ENCODE data around the gene ALDH4A1.
"Not testable (repeated sequence)": the region's sequence is repeated elsewhere in the genome, so short reads cannot be mapped to it uniquely, and the experiment has no call there.

The ALDH4A1 gene

DNA sequence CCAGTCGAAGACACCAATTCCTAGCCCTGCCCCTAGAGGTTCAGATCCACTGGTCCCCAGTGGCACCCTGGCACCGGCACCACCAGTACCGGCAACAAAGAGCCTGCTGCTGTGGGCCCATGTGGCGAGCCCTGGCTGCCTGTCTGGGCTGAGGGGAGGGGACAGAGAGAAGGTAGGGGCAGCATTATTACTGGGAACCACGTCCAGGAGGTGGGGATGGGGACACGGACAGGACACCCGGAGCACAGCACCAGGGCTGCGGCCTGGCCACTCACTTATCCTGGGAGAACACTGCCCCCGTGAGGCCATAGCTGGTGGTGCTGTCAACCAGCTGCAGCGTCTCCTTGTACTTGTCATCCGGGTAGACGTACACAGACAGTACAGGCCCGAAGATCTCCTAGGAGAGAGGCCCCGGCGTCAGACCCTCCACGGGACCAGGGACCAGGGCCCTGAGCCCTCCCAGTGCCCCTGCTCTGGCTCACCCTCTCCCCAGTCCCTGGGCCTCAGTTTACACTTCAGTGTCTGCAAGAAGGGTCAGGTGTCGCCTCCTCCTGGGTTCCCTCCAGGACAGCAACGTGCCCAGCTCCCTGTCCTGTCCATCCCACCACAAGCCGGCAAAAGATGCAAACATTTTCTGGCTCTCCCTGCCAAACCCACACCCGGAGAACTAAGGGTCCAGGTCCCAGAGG is 27.1 kb downstream of the ALDH4A1 start:
- FAIRE-seq, result no peak

DNA sequence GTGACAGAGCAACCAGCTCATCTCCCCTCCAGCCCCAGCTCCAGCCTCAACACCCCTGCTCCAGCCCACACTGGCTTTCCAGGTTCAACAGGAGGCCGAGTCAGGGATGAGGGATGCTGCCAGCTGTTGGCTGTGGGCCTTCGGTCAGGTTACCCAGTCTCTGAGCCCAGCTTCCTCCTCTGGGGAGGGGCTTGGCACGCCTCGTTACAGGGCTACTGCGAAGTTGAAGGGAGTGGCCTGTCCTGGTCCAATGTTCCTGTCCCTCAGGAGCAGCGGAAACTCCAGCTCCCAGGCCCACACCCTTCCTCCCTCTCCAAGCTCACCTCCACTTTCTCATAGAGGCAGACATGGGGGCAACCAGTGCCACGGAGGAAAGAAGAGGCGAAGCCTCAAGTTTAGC is 27.8 kb downstream of the ALDH4A1 start:
- FAIRE-seq, result no peak

DNA sequence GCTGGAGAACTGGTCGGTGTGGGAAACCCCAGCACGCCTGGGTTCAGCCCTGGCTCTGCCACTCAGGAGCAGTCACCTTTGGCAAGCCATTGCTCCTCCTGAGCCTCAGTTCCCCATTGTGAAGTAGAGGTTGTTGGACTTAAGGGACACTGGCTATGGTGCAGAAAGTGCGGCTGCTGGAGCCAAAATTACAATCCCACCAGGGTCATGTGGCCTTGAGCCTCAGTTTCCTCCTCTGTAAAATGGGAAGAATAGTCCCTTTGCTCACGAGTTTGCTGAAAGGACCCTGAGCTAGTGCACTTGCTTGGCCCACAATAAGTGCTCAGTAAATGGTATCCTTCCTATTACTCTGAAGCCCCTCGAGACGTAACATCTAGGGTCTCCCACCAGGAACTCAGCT is 28.3 kb downstream of the ALDH4A1 start:
- no peak for FAIRE-seq

DNA sequence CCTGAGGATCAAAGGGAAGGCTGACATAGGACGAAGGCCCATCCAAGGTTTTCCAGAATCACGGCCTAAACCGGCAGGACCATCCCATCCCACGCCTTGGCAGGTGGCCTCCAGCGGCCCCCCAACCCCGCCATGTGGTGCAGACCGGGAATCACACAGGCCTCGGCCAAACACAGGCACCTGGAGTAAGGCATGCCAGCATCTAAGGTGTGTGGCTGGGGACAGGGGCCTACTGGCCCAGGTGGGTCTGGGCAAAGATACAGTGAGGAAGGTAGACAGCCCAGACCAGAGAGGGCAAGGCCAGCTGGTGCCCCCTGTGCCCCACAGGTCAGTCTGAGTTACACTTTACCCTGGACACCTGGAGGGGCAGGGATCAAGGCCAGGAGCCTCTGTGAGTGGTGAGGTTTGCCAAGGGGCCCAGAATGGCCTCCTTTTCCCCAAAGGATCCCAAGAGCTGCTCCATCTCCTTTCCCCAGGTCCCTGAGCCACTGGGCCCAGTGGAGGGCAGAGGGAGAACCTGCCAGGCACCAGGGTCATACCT is 30.2 kb downstream of the ALDH4A1 start:
- FAIRE-seq, result no peak

DNA sequence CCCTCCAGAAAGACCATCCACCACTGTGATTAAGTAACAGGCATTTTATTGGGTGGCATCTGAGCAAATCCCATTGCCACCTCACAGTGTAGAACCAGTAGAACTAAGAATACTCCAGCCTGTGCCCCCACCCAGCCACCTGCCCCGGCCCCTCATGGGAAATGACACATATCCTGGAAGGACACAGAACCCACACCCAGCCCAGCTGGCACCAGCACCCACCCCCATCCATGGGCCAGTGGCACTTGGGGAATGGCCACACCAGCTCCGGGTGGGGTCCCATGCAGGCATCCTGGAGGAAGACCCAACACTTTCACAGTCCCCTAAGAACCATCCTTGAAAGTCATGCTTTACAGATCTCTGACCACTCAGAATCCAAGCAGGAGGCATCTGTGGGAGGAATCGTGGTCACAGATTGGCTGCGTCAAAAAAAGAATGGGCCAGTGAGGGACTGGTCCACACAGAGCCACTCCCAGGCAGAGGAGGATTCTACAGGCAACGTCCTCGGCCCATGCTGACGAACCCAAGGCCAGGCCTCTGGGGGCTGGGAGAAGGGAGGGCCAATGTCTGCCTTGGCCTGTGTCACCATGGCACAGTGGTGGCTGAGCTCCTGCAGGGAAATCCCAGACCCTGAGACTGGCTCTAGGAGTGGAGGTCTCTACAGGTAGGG is 30.8 kb downstream of the ALDH4A1 start:
- no peak for FAIRE-seq

DNA sequence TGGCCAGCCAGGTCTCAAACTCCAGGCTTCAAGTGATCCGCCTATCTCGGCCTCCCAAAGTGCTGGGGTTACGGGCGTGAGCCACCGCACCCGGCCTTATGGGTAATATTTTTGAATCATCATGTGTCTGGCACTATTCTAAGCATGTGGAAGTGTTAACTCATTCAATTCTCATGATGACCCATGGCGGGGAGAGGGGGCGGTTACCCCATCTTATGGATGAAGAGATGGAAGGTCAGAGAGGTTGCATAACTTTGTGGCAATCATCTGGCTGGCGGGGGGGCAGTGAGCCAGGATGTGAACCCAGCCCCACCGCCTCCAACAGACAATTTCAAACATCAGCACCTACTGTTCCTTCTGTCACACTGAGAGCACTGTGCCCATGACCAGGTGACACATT is 31.4 kb downstream of the ALDH4A1 start:
- FAIRE-seq, result no peak

DNA sequence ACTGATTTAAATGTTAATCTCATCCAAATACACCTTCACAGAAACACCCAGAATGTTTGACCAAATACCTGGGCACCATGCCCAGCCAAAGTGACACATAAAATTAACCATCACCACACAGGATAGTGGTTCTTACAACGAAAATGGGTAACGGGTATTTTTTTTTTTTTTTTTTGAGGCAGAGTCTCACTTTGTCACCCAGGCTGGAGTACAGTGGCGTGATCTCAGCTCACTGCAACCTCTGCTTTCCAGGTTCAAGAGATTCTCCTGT is 31.8 kb downstream of the ALDH4A1 start:
- not testable (repeated sequence) for FAIRE-seq

DNA sequence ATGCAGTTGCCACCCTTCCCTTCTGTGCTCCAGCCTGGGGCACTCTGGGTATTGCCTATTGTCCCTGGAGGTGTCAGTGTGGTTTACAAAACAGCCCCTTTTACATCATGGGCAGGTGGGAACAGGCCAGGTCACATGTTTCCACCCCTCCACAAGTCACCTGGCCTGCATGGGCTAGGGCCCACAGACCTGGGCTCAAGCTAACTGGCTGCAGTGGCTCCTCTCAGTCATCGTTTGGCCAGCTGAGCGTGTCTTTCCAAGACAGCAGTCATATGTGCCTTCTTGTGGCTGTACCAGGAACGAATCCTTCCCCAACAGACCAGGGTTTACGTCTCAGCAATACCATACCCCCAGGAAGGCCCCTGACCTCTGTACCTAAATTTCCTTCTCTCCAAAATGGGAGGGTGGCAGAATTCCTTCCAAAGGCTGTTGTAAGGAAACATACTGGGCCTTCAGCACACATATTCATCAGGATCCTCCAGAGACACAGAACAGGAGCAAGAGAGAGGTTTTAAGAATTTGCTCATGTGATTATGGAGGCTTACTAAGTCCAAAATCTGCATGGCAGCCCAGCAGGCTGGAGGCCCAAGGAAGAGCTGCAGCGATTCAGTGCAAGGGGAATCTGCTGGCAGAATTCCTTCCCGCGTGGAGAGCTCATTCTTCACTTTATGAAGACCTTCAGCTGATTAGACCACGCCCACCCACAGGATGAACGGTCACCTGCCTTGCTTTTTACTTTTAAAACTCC is 32.3 kb downstream of the ALDH4A1 start:
- FAIRE-seq, result no peak

DNA sequence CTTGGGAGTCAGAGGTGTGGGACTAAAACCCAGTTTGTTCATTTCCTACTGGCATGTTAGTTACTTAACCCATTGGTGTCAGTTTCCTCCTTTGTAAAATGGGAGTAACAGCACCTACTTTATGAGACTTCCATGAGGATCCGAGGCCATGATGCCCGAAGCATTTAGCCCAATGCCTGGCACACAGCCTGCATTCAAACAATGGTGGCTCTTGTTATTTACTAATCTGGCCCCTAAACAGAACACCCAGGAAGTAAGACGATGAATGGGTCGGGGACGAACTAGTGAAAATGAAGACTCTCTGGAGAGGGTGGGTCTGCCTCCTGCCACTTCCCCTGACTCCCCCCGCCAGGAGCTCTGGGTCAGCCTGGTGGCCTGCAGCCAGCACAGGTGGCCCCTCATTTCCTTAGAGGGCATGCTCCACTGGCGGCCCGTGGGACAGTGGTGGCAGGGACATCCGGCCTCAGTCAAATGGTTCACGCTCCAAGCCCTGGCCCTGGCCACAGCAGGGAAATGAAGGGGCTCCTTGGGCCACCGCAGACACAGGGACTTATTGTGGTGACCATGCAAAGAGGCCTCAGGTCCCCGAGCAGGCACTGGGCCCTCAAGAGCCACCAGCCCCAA is 33.4 kb downstream of the ALDH4A1 start:
- no peak for FAIRE-seq

DNA sequence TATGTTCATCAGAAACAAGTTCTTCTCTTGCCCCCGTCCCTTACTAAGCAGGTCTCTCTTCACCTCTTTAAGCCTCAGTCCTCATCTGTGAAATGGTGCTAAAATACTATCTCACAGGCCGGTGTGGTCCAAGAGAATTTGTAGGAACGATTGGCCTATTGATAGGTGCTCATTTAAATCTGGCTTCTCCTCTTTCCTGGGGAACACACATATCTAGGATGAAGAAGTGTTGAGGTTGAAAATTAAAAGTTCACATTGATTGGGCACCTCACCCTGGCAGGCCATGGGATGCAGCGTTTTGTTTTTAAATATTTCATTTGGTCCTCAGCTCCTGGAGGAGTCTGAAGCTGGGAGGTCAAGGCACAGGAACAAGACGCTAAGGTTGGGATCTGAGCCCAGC is 34.0 kb downstream of the ALDH4A1 start:
- no peak for FAIRE-seq

DNA sequence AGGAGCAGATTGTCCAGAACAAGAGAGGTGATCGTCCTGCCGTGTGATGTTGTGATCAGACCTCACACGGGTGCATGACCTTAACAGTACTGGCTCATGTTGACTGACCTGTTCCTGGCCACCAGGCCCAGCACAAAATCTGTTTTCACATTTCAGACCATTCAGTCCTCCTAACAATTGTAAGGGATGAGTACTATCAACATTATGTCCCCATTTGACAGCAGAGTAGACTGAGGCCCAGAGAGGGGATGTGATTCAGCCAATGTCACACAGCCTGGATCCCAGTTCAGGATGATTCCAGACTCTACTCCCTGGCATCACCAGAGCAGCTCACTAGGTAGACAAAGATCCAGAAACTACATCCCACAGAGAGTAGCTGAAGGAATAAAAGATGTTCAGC is 35.5 kb downstream of the ALDH4A1 start:
- no peak for FAIRE-seq

DNA sequence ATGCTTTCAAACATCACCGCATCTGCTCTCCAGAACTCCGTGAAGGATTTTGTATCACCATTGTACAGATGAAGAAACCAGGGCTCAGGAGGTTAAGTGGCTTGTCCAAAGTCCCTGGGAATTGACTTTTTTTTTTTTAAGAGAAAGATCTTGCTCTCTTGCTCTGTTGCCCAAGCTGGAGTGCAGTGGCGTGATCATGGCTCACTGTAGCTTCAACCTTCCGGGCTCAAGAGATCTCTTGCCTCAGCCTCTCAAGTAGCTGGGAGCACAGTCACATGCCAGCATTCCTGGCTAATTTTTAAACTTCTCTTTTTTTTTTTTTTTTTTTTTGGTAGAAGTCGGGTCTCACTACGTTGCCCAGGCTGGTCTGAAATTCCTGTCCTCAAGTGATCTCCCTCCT is 36.0 kb downstream of the ALDH4A1 start:
- FAIRE-seq, result no peak

DNA sequence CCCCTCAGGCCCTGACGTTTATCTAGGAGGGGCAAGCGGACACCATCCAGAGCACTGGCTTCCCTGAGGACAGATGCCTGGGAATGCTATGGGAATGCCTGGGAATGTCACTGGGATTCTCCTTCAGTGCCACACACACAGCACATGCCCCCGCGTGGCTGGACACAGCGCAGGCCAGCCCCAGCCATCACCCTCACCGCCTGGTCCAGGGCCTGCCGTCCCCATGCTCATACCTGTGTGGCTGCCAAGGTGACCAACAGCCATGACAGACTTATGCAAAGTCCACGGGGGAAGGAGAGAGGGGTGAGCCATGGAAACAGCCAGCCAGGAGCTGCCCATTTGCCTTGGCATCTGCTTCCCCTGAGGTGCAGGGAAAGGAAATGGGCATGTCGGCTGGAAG is 37.2 kb downstream of the ALDH4A1 start:
- no peak for FAIRE-seq

DNA sequence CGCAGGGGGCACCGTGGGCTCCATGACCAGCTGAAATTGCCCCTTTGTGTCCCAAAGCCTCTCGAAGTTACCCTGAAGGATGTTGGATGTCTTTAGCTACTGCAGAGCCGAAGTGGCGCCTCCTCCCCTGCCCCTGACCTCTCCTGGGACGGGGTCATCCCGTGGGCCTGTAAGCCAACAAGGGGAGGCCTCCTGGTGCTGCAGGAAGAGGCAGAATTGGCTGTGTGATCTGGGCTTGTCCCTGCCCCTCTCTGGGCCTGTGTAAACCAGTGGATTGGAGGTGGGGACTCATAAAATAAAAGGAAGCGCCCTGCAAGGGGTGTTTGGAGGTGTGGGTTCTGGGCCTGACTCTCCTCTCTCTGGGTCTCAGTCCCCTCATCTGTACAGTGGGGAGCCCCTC is 40.8 kb downstream of the ALDH4A1 start:
- no peak for FAIRE-seq

DNA sequence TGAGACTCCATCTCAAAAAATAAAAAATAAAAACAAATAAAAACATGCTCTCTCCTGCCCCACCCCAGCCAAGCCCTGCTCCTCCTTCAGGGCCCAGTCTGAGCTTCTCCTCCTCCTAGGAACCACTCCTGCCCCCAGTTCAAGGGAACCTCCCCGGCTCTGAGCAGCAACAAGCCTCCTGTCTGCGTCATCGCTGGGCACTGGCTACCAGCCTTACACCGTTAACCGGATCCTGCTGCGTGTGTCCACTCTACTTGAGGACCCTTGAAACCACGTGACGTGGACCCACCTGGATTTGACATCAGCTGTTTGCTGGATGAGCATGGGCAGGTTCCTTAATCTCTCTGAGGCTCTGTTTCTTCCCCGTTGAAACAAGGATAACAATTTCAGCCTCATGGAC is 41.3 kb downstream of the ALDH4A1 start:
- no peak for FAIRE-seq

DNA sequence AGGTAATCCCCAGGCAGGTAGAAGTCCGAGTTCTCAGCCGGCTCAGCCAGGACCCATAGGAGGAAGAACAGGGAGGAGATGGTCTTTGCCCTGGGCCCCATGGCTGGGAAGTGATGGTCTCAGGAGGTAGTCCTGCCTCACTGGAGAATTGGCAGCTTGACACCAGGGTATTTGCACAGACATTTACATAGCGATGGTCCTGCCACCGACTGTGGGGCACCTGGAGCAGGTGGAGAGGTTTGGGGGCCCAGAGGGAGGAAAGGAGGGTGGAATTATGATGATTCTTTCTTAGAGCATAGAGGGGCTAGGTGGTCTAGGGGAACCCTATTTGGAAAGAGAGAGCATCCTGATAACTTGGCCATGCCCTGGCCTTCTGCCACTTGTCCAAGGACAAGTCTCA is 42.8 kb downstream of the ALDH4A1 start, which contains the start of gene TAS1R2:
TSS of gene TAS1R2 (minus strand) at position 101 of the 400 bp plus-strand sequence. CDS start at position 101, 0 bp downstream.
- no peak for FAIRE-seq

DNA sequence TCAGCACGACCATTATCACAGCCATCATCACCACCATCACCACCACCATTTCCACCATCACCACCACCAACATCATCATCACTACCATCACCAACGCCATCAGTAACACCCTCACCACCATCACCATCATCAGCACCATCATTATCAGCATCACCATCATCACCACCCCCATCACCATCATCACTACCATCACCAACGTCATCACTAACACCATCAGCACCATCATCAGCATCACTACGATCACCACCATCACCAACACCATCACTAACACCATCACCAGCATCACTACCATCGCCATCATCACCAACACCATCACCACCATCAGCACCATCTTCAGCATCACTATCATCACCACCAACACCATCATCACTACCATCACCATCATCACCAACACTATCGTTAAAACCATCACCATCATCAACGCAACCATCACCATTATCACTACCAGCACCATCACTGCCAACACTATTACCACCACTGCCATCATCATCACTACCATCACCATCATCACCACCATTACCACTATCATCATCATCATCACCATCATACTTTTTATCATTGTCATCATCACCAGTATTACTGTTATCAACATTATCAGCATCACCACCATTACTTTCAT is 44.2 kb downstream of the ALDH4A1 start:
- FAIRE-seq, result no peak

DNA sequence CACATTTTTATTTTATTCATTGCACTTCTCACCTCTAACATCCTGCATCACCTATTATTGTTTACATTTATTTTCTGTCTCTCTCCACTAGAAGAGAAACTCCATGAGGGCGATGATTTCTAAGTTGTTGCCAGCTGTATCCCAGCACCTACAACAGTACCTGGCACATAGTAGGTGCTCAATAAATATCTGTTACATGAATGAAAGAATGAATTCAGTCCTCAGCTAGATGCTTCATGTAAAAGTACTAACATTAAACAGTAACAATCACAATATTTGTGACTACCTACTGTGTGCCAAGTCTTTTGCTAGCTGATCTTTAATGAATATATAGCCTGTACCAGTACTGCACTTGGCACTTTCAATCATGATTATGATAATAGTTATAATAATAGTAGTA is 45.9 kb downstream of the ALDH4A1 start:
- no peak for FAIRE-seq

DNA sequence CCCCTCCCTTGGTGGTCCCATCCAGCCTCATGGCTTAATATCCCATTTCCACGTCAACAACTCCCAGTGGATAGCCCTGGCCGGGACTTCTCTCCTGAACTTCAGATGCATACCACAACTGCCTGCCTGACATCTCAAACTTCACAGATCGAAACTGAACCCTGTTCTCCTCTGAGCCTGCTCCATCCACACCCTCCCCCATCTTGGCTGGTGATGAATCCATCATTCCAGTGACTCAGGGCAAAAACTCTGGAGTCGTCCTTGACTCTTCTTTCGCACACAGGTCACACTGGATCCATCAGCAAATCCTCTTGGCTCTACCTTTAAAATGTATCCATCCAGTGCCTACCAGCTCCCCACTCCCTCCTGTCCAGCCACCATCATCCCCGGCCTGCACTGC is 46.8 kb downstream of the ALDH4A1 start:
- no peak for FAIRE-seq

DNA sequence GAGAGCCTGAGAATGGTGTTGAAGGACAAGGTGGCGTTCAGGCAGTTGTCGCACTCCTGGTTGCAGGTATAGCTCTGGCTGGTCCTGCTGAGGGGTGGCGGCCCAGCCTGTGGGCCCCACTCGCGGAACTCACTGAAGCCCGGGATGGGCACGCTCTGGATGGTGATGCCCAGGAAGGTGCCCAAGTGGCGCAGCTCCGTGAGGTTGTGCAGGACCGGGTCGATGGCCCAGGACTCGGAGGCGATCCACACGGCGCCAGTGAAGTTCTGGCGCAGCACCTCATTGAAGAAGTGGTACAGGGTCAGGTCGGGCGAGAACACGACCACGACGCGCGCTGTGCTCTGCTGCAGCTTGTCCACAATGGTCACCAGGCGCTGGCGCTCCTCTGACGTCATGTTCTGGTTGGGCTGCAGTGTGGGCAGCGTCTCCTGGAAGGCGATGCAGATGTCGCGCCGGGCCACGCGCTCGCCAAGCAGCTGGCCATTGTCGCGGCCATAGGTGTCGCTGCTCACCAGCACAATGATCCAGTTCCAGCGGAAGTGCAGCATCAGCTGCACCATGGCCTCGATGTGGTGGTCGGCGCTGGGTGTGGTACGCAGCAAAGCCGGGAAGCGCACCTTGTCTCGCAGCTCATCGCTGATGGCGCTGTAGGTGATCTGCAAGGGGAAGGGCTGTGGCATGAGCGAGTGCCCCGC is 47.9 kb downstream of the ALDH4A1 start:
- no peak for FAIRE-seq

DNA sequence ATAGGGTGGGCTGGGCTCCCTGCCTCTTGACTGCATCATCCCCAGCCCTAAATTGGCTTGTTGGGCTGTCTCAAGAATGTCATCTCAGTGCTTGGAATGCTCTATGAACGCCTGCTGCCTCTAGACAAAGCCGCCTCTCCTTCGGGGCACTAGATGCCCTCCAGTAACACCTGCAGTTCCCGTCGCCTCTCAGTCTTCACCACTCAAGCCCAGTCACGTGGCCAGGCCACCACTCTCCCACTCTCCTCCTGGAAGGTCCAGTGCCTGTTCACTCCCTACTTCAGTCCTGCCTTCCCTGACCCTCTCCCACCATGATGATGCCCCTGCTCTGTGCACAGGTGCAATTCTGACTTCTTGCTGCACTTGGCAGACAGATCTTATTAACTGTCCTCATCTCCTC is 49.9 kb downstream of the ALDH4A1 start:
- FAIRE-seq, result no peak

DNA sequence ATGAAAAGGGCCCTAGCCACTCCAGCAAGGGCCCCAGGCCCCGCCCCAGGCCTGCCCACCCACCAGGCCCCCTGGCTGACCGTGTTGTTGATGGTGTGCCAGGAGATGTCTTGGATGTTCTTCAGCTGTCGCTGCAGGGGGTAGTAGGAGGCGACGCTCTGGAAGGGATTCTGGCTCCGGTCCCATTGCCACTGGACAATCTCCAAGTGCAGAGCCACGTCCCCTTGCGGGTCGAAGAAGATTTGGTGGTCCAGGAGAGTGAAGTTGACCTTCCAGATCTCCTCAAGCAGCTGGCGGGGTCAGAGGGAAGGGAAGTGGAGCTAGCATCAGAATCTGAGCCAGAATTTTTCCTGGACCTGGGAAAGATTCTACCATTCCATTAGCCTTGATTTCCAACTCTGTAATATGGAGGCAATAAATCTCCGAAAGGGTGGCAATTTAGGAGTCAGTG is 53.1 kb downstream of the ALDH4A1 start:
- no peak for FAIRE-seq

Data from TTC549 (cell line).